HL-60 (cell line): Measurements from ENCODE around the gene LRRC8D.

Experiments
- GABPA ChIP-seq: IDR thresholded peaks from 2 replicates; pipeline ENCODE4 v1.6.1; 2012; ENCODE audit warnings: low read depth
- TF ChIP-seq, protein P1 (sequence below): IDR thresholded peaks from one replicate; pipeline ENCODE4 v1.5.1; 2011; ENCODE audit warnings: low read length, control low read depth, inconsistent platforms; ENCODE audit not compliant: insufficient read depth

DNA sequence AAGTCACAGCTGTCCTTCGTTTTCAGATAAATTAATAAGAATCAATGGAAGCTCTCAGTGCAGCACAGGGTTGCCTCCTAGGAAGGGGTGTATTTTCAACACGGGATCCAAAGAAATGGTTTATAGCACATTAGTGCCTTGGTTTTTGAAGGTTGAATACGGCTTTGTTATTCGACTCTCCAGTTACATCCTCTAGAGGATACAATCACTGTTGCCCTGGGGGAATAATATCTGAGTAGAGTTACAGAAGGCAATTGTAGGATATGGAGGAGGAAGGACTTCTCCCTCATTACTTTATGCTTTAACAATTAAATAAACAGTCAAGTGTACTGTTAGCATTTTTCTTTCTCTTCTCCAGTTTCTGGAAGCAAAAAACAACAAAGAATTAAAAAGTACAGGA lies 159.8 kb downstream of the LRRC8D start:
- TF ChIP-seq, protein P1, sequence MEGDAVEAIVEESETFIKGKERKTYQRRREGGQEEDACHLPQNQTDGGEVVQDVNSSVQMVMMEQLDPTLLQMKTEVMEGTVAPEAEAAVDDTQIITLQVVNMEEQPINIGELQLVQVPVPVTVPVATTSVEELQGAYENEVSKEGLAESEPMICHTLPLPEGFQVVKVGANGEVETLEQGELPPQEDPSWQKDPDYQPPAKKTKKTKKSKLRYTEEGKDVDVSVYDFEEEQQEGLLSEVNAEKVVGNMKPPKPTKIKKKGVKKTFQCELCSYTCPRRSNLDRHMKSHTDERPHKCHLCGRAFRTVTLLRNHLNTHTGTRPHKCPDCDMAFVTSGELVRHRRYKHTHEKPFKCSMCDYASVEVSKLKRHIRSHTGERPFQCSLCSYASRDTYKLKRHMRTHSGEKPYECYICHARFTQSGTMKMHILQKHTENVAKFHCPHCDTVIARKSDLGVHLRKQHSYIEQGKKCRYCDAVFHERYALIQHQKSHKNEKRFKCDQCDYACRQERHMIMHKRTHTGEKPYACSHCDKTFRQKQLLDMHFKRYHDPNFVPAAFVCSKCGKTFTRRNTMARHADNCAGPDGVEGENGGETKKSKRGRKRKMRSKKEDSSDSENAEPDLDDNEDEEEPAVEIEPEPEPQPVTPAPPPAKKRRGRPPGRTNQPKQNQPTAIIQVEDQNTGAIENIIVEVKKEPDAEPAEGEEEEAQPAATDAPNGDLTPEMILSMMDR: no peak
- TF ChIP-seq GABPA: no peak
